ENCODE measurements around the gene RPS27.

Gene RPS27

DNA sequence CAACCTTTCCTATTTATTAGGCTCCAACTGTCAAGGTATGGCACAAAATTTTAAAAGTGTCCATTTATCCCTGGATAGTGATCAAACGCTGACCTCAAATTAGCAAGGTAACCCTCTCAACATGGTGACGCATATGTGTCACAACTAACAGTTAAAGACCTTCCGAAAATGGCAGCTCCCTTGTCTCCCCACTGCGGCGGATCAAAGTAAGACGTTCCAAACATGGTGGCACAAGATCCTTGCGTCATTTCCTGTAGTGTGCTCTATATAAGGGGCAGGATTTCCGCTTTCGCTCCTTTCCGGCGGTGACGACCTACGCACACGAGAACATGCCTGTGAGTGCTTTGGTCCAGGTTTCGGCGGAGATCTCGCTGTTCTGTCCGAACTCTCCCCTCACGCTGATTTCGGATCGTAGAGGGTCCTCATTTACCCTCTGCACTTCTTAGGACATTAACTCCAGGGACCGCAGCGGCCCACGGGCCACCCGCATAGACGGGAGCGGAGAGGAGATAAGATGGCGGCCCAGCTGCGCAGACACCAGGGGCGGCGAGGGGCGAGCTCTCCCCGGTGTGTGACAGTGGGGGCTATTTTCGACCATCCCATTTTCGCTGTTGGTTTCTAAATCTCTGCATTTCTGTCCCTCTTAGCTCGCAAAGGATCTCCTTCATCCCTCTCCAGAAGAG is at the start of gene RPS27:
Gene RPS27 (plus strand): TSS at position 295 of the 683 bp plus-strand sequence. CDS start 35 bp downstream, at position 330.
- ChIA-PET CTCF (interaction anchor here (1.0 to 2.4 kb wide), 4 partner anchors 13 to 194 kb away, joined by 3 to 9 read pairs (median 5); partner anchors contain the start of genes DENND4B, JTB and SLC39A1), POLR2A (interaction anchor here (0.5 to 2.3 kb wide), 33 partner anchors 8 to 455 kb away, joined by 3 to 25 read pairs (median 4); partner anchors contain the start of genes CHTOP, CREB3L4, CRTC2 and DENND4B)
- DNase-seq (ENCODE audit: extremely low spot score), result peak; percentile 95
- TF ChIP-seq, protein P1, sequence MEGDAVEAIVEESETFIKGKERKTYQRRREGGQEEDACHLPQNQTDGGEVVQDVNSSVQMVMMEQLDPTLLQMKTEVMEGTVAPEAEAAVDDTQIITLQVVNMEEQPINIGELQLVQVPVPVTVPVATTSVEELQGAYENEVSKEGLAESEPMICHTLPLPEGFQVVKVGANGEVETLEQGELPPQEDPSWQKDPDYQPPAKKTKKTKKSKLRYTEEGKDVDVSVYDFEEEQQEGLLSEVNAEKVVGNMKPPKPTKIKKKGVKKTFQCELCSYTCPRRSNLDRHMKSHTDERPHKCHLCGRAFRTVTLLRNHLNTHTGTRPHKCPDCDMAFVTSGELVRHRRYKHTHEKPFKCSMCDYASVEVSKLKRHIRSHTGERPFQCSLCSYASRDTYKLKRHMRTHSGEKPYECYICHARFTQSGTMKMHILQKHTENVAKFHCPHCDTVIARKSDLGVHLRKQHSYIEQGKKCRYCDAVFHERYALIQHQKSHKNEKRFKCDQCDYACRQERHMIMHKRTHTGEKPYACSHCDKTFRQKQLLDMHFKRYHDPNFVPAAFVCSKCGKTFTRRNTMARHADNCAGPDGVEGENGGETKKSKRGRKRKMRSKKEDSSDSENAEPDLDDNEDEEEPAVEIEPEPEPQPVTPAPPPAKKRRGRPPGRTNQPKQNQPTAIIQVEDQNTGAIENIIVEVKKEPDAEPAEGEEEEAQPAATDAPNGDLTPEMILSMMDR (IDR thresholded peaks at IDR 0.05; ENCODE audit: control extremely low read depth, extremely low read depth, low read depth, missing control alignments), result no peak

DNA sequence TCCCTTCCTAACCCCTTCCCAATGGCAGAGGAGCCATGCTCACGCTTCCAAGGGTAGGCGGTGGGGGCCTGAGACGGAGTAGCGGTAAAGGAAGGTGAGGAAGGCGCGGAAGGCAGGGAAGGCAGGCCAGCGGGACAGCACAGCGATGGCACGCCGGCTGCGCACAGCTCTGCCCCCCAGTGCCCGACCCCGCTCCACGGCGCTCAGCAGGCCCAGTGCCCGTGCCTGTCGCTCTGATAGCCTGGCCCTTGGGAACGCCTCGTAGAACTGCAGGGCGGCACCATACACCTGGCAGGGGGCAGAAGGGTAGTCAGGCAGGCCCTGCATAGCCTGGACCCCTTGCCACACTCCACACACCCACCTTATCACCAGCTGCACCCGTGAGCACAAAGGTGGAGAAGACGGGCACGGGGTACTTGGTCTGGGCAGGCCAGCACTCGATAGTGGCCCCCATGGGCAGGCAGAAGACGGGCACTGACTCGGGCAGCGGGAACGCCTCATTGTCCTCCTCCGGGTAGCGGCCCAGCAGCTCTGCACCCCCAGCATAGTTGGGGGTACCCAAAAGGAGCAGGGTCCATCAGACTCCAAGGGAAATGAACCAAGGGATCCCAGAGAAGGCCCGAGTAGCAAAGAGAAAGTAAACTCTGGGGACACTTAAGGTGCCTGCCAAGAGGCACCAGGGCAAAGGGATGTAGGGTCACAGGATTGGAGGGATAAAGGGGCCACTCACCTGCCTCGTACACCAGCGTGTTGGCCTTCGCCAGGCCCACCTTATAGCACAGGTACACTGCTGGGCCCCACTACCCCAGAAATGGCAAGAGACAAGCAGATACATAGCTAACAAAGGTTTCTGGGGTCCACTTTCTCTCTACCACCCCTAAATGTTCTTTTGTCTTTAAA is 48.5 kb upstream of the RPS27 start:
- TF ChIP-seq, protein P1 (IDR thresholded peaks at IDR 0.05; ENCODE audit: control extremely low read depth, extremely low read depth, low read depth, missing control alignments), result no peak
- ChIA-PET CTCF (interaction anchor here (4.9 to 9.0 kb wide), 2 partner anchors 18 to 145 kb away, joined by 35 to 108 read pairs; partner anchors contain the start of gene GATAD2B), POLR2A (no interaction called here)
- no peak for DNase-seq (ENCODE audit: extremely low spot score)

DNA sequence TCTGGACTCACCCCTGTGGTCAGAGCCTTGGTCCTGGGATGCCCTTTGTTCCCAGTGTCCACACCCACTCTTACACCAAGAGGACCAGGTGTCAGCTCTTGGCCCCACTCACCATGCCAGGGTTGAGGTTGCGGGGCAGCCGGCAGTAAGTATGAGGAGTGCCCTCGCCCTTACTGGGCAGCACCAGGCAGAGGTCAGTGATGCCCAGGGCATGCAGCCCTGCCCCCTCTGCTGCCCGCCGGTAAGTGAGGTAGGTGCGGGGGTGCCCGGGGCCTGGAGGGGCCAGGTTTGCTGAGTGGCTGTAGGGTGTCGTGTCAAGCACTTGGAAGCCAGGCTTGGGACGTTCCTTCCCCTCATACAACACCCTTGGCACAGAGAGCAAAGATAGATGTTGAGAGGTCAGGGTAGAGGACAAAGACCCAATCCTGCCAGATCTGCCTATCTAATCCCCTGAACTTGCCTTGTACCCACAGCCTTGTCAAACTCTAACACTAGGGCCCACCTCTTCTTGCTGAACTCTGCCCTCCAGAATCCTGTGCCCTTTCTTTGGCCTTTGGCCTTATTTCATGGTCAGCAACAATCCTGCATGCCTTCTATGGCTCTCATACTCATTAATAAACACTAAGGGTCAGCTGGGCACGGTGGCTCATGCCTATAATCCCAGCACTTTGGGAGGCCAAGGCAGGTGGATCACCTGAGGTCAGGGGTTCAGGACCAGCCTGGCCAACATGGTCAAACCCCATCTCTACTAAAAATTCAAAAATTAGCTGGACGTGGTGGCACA is 47.6 kb upstream of the RPS27 start:
- TF ChIP-seq, protein P1 (IDR thresholded peaks at IDR 0.05; ENCODE audit: control extremely low read depth, extremely low read depth, low read depth, missing control alignments), result no peak
- DNase-seq (ENCODE audit: extremely low spot score), result no peak
- ChIA-PET POLR2A (no interaction called here), CTCF (interaction anchor here (1.4 to 9.0 kb wide), 3 partner anchors 19 to 145 kb away, joined by 3 to 108 read pairs (median 35); partner anchors contain the start of genes GATAD2B and JTB)

DNA sequence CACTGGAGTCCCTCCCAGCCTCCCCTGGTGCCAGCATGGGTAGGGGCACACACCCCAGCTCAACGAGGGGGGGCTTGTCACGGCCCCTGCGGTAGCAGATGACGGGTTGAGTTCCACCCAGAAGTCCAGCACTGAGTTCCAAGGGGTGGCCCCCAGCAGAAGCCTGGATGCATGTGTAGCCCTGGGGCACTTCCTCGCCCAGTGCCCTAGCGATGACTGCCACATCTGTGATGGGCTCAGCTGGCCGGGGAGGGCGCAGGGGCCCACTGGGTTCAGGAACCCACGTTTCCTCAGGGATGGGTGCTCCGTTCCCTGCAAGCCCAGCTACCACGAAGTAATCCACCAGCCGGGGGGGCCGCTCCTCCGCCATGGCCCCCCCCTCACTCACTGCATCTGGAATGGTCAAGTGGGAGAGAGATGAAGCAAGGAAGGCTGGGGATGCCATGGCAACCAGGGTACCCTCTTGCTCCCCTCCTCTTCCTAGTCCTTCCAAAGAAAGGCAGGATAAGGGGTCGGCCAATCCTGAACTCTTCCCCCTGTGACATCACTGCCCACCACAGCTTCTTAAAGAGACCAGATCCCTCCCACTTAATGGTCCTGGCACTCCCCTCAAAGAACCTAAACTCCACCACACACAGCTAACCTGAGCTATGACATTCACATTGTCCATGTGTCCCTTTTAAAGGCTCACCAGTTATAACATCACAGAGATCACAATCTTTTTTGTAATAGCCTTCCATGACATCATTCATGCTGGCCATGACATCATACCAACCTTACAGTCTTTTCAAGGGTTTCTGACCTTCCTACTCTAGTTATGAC is 46.3 kb upstream of the RPS27 start:
- ChIA-PET CTCF (interaction anchor here (1.0 to 9.0 kb wide), 8 partner anchors 10 to 147 kb away, joined by 3 to 108 read pairs (median 12); partner anchors contain the start of genes GATAD2B, JTB, RAB13 and SLC39A1), POLR2A (interaction anchor here (0.6 to 3.7 kb wide), 5 partner anchors 12 to 284 kb away, joined by 3 to 16 read pairs (median 4); partner anchors contain the start of gene GATAD2B)
- TF ChIP-seq, protein P1 (IDR thresholded peaks at IDR 0.05; ENCODE audit: control extremely low read depth, extremely low read depth, low read depth, missing control alignments), result no peak
- no peak for DNase-seq (ENCODE audit: extremely low spot score)

DNA sequence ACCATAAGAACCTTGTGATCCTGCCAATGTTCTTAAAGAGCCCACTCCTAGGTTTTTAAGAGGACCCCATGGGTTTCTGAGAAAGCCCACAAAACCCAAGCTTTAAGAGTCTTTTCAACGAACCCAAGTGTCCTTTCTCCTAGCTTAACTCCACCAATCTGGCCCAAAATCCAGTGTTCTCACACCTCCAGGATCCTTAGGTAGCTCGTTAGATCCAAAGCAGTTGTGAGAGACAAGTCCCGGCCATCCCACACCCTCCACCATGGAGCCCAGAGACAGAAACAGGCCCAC is 45.8 kb upstream of the RPS27 start:
- TF ChIP-seq, protein P1 (IDR thresholded peaks at IDR 0.05; ENCODE audit: control extremely low read depth, extremely low read depth, low read depth, missing control alignments), result no peak
- no peak for DNase-seq (ENCODE audit: extremely low spot score)
- CTCF ChIA-PET, result interaction anchor here (1.0 to 9.0 kb wide), 8 partner anchors 9 to 147 kb away, joined by 3 to 108 read pairs (median 12); partner anchors contain the start of genes GATAD2B, JTB, RAB13 and SLC39A1
- POLR2A ChIA-PET, result interaction anchor here (0.6 to 3.7 kb wide), 6 partner anchors 10 to 285 kb away, joined by 3 to 16 read pairs (median 4); partner anchors contain the start of genes GATAD2B and JTB

Measured in GM10248 (cell line).